ENCODE data around the gene APH1A. TPM values are rescaled to one million over a fixed set of nuclear protein-coding genes. Genes with fewer than 3 reads are reported as not detected.
A peak's percentile ranks its signal among the peaks of the same experiment; 100 is the strongest.

Gene APH1A
- total RNA-seq, 5 donors from 2014 or later (not counting 1 experiment from before 2014, with no cell fraction given), result 118 to 133 (median 124) TPM

DNA sequence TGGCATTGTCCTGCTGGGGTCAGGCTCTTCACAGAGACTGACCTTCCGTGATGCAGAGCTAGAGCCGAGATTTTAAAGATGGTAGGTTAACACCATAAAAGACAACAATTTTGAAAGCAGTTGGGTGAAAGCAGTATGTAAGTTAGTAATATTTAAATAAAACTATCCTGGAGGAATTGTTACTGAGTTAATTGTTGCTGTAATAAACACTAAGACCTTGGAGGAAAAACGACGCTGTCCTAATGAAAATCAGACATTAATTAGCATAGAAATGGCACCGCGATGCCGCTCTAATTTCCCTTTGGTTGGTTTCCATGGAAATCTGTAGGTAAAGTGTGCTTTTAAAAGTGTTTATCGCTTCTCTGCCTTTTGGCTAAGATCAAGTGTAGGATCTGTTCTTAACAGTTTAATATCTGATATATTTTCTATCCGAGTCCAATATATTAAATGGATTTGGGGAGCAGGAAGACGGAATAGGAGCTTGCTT lies 32.2 kb downstream of the APH1A start:
- Mint-ChIP-seq H3K27me3 (no peaks in the 10 kb centered on the region), H3K36me3 (no peaks in the 10 kb centered on the region), H3K4me1 (peaks cover 16 to 20% (median 19%) of the 10 kb centered on the region in 3 donors), H3K4me3 (no peak overlapping the region), H3K9me3 (no peaks in the 10 kb centered on the region), H3K27ac (no peak overlapping the region)
- peaks cover 2 to 13% of the 10 kb centered on the region in 2 experiments for H3K4me1 ChIP-seq (ENCODE audit: control insufficient read depth in 1 of 2, extremely low read depth in 1 of 2, insufficient read depth in 2 of 2, low read length in 2 of 2)
- no peaks in the 10 kb centered on the region for H3K27me3 ChIP-seq (replicated peaks in 1 of 2; ENCODE audit: control insufficient read depth in 2 of 2, extremely low read depth in 1 of 2, insufficient read depth in 2 of 2, low read length in 1 of 2)
- DNase-seq, result no peak
- peak overlapping the region; percentile 66 to 98 for H3K4me3 ChIP-seq (ENCODE audit: control insufficient read depth in 1 of 2, extremely low read depth in 1 of 2, low read length in 1 of 2)
- ChIA-PET CTCF (no interaction called here), POLR2A (interaction anchor here in 1 of 2 donors (0.6 kb wide), 1 partner anchor 61 kb away, joined by 6 read pairs; no protein-coding TSS in a partner anchor)
- H3K36me3 ChIP-seq (ENCODE audit: control insufficient read depth in 2 of 2, extremely low read depth in 1 of 2, insufficient read depth in 1 of 2, low read length in 1 of 2), result peaks cover 0 to 2% of the 10 kb centered on the region in 2 donors
- H3K9me3 ChIP-seq, result no peaks in the 10 kb centered on the region
- 42% methylated on average over 5 of the region's 10 CpGs for WGBS (ENCODE audit: insufficient coverage)
- peak overlapping the region; percentile 35 for H3K27ac ChIP-seq (ENCODE audit: low read length)
- ATAC-seq (replicated peaks in 1 of 4), result no peak

- Histone ChIP-seq H3K4me1 (ENCODE audit: control insufficient read depth in 1 of 2, extremely low read depth in 1 of 2, insufficient read depth in 2 of 2, low read length in 2 of 2) (peaks cover 2 to 13% of the 10 kb centered on the region in 2 experiments), H3K4me3 (ENCODE audit: control insufficient read depth in 1 of 2, extremely low read depth in 1 of 2, low read length in 1 of 2) (peak within 1 kb of the TSS; percentile 66 to 98), H3K9me3 (no peaks in the 10 kb centered on the region), H3K36me3 (ENCODE audit: control insufficient read depth in 2 of 2, extremely low read depth in 1 of 2, insufficient read depth in 1 of 2, low read length in 1 of 2) (peaks cover 3 to 4% of the 10 kb centered on the region in 2 donors), H3K27ac (ENCODE audit: low read length) (peak within 1 kb of the TSS; percentile 99), H3K27me3 (replicated peaks in 1 of 2; ENCODE audit: control insufficient read depth in 2 of 2, extremely low read depth in 1 of 2, insufficient read depth in 2 of 2, low read length in 1 of 2) (no peaks in the 10 kb centered on the region)
- peaks cover 16 to 20% (median 19%) of the 10 kb centered on the region in 3 donors for H3K4me1 Mint-ChIP-seq
- peak; percentile 80 to 98 (median 94) for DNase-seq
- no peak within 1 kb of the TSS for H3K4me3 Mint-ChIP-seq
- H3K27ac Mint-ChIP-seq, result peak within 1 kb of the TSS; percentile 96 to 98
- ChIA-PET POLR2A (interaction anchor here in 1 of 2 donors (0.6 to 1.0 kb wide), 2 partner anchors 168 to 527 kb away, joined by 3 read pairs; partner anchors contain the start of gene VPS45), CTCF (interaction anchor here in 1 of 2 donors (0.6 kb wide), 1 partner anchor 87 kb away, joined by 3 read pairs; no protein-coding TSS in a partner anchor)
- no peaks in the 10 kb centered on the region for H3K36me3 Mint-ChIP-seq
- H3K27me3 Mint-ChIP-seq, result no peaks in the 10 kb centered on the region
- ATAC-seq (replicated peaks in 1 of 4), result peak; percentile 88 to 93 (median 92)
- H3K9me3 Mint-ChIP-seq, result no peaks in the 10 kb centered on the region
- WGBS (ENCODE audit: insufficient coverage), result 0% methylated on average over 15 of the region's 33 CpGs
These were observed 32.8 kb downstream of the APH1A start, which contains the start of gene ANP32E for GRCh38 chr1:150235852-150236613. ANP32E (minus strand) TSS chr1:150236112; CDS start chr1:150235786, 326 bp downstream.

DNA sequence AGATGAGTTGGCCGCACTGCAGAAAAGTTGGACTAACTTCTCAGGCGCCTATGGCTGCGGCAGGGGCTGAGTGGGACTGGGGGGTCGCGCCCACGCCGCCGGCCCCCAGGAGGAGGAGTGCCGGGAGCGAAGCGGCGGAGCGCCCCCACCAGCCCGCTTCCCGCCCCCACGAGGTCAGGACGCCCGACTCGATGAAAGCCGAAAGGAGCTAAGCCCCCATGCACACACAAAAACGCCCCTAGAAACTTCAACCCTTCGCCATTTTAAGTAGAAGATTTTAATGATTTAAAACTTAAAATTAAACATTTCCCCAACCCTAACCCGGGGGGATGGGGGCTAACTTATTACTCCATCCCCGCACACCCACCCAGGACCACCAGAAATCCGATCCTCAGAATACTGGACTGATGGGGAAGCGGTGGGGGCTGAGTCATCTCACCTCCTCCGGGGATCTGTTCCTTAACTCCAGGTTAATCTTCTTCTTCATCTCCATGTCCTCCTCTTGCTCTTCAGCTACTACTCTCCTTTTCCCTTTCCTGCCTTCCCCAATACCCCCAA lies 33.4 kb downstream of the APH1A start:
- CTCF ChIA-PET, result interaction anchor here in 1 of 2 donors (0.6 kb wide), 1 partner anchor 88 kb away, joined by 3 read pairs; no protein-coding TSS in a partner anchor

GRCh38 chr1:150234566-150235293 lies 34.1 kb downstream of the APH1A start:
- H3K4me1 Mint-ChIP-seq, result peaks cover 16 to 20% (median 19%) of the 10 kb centered on the region in 3 donors
- Histone ChIP-seq H3K4me3 (ENCODE audit: control insufficient read depth in 1 of 2, extremely low read depth in 1 of 2, low read length in 1 of 2) (peak overlapping the region; percentile 66 to 98), H3K4me1 (ENCODE audit: control insufficient read depth in 1 of 2, extremely low read depth in 1 of 2, insufficient read depth in 2 of 2, low read length in 2 of 2) (peaks cover 2 to 13% of the 10 kb centered on the region in 2 experiments), H3K27ac (ENCODE audit: low read length) (peak overlapping the region; percentile 99), H3K27me3 (replicated peaks in 1 of 2; ENCODE audit: control insufficient read depth in 2 of 2, extremely low read depth in 1 of 2, insufficient read depth in 2 of 2, low read length in 1 of 2) (no peaks in the 10 kb centered on the region), H3K36me3 (ENCODE audit: control insufficient read depth in 2 of 2, extremely low read depth in 1 of 2, insufficient read depth in 1 of 2, low read length in 1 of 2) (peaks cover 3 to 5% of the 10 kb centered on the region in 2 donors), H3K9me3 (no peaks in the 10 kb centered on the region)
- ATAC-seq (replicated peaks in 1 of 4) (peak; percentile 42 to 63 (median 44)), DNase-seq (peak; percentile 69 to 94 (median 82))
- no peaks in the 10 kb centered on the region for H3K27me3 Mint-ChIP-seq
- CTCF ChIA-PET, result no interaction called here
- no peak overlapping the region for H3K4me3 Mint-ChIP-seq
- POLR2A ChIA-PET, result interaction anchor here (0.6 to 0.7 kb wide), 4 partner anchors 40 to 1017 kb away, joined by 3 to 7 read pairs (median 5); no protein-coding TSS in a partner anchor
- H3K36me3 Mint-ChIP-seq, result no peaks in the 10 kb centered on the region
- H3K9me3 Mint-ChIP-seq, result no peaks in the 10 kb centered on the region
- H3K27ac Mint-ChIP-seq, result peak overlapping the region; percentile 96 to 98
- under 1% methylated on average over 73 of the region's 78 CpGs for WGBS (ENCODE audit: insufficient coverage)

More for the DNA sequence above, 33.4 kb downstream of the APH1A start:
- H3K27me3 ChIP-seq (replicated peaks in 1 of 2; ENCODE audit: control insufficient read depth in 2 of 2, extremely low read depth in 1 of 2, insufficient read depth in 2 of 2, low read length in 1 of 2), result no peaks in the 10 kb centered on the region
- Mint-ChIP-seq H3K36me3 (no peaks in the 10 kb centered on the region), H3K27ac (no peak overlapping the region), H3K9me3 (no peaks in the 10 kb centered on the region), H3K4me3 (no peak overlapping the region), H3K4me1 (peaks cover 16 to 20% (median 19%) of the 10 kb centered on the region in 3 donors), H3K27me3 (no peaks in the 10 kb centered on the region)
- peaks cover 3 to 5% of the 10 kb centered on the region in 2 donors for H3K36me3 ChIP-seq (ENCODE audit: control insufficient read depth in 2 of 2, extremely low read depth in 1 of 2, insufficient read depth in 1 of 2, low read length in 1 of 2)
- POLR2A ChIA-PET, result interaction anchor here (0.6 to 1.0 kb wide), 4 partner anchors 167 to 527 kb away, joined by 3 to 5 read pairs (median 4); partner anchors contain the start of gene VPS45 (in 1 of the 2)
- 0% methylated on average over 8 of the region's 27 CpGs for WGBS (ENCODE audit: insufficient coverage)
- peak overlapping the region; percentile 99 for H3K27ac ChIP-seq (ENCODE audit: low read length)
- peaks cover 2 to 13% of the 10 kb centered on the region in 2 experiments for H3K4me1 ChIP-seq (ENCODE audit: control insufficient read depth in 1 of 2, extremely low read depth in 1 of 2, insufficient read depth in 2 of 2, low read length in 2 of 2)
- ATAC-seq (replicated peaks in 1 of 4) (peak in 1 of 4 experiments; percentile 0), DNase-seq (peak in 17 of 35 experiments; percentile 7 to 52 (median 24))
- no peaks in the 10 kb centered on the region for H3K9me3 ChIP-seq
- peak overlapping the region; percentile 66 to 98 for H3K4me3 ChIP-seq (ENCODE audit: control insufficient read depth in 1 of 2, extremely low read depth in 1 of 2, low read length in 1 of 2)

- H3K4me1 ChIP-seq (ENCODE audit: control insufficient read depth in 1 of 2, extremely low read depth in 1 of 2, insufficient read depth in 2 of 2, low read length in 2 of 2), result peaks cover 2 to 13% of the 10 kb centered on the region in 2 experiments
- Mint-ChIP-seq H3K9me3 (no peaks in the 10 kb centered on the region), H3K27ac (peak overlapping the region; percentile 96 to 98), H3K4me1 (peaks cover 16 to 20% (median 19%) of the 10 kb centered on the region in 3 donors), H3K27me3 (no peaks in the 10 kb centered on the region), H3K36me3 (no peaks in the 10 kb centered on the region), H3K4me3 (no peak overlapping the region)
- no peaks in the 10 kb centered on the region for H3K27me3 ChIP-seq (replicated peaks in 1 of 2; ENCODE audit: control insufficient read depth in 2 of 2, extremely low read depth in 1 of 2, insufficient read depth in 2 of 2, low read length in 1 of 2)
- H3K9me3 ChIP-seq, result no peaks in the 10 kb centered on the region
- POLR2A ChIA-PET, result interaction anchor here in 1 of 2 donors (0.6 to 1.0 kb wide), 6 partner anchors 39 to 1017 kb away, joined by 3 to 11 read pairs (median 6); a partner anchor contains a TSS
- DNase-seq (no peak), ATAC-seq (replicated peaks in 1 of 4) (no peak)
- CTCF ChIA-PET, result interaction anchor here in 1 of 2 donors (0.7 kb wide), 2 partner anchors 20 to 860 kb away, joined by 3 to 5 read pairs; no protein-coding TSS in a partner anchor
- peak overlapping the region; percentile 99 for H3K27ac ChIP-seq (ENCODE audit: low read length)
- peaks cover 3 to 5% of the 10 kb centered on the region in 2 donors for H3K36me3 ChIP-seq (ENCODE audit: control insufficient read depth in 2 of 2, extremely low read depth in 1 of 2, insufficient read depth in 1 of 2, low read length in 1 of 2)
- WGBS (ENCODE audit: insufficient coverage), result 0% methylated on average over 8 of the region's 9 CpGs
- H3K4me3 ChIP-seq (ENCODE audit: control insufficient read depth in 1 of 2, extremely low read depth in 1 of 2, low read length in 1 of 2), result peak overlapping the region; percentile 66 to 98
These were observed 34.6 kb downstream of the APH1A start for GRCh38 chr1:150234309-150234565.

Data from T-cell (primary cell).